Naive B cell (primary cell): Measurements from ENCODE around the gene CHRNA4. TPM values are rescaled to one million over a fixed set of nuclear protein-coding genes. Genes with fewer than 3 reads are reported as not detected.

Experiments used
- ATAC-seq, 2 donors: fragments of 150-1000 bp; cut with Tn5 transposase; 2 replicates each; pipeline ENCODE4 v1.10.0; 2021; ENCODE audit warnings: low read depth in 2 of 2, mild to moderate bottlenecking in 2 of 2, moderate library complexity in 2 of 2
- DNase-seq: peaks from one replicate; pipeline ENCODE4 v3.0.0; 2022
- H3K27ac Mint-ChIP-seq, 6 donors: one replicate each; pipeline ENCODE4 v1.8.0; 2020 to 2022; ENCODE audit warnings: mild to moderate bottlenecking in 6 of 6, mixed read lengths in 6 of 6, moderate library complexity in 5 of 6, inconsistent platforms in 2 of 6
- H3K27me3 Mint-ChIP-seq, 3 donors: one replicate each; pipeline ENCODE4 v1.8.0; 2021 to 2022; ENCODE audit warnings: mixed read lengths in 3 of 3, mild to moderate bottlenecking in 1 of 3
- H3K36me3 Mint-ChIP-seq, 2 donors: one replicate each; pipeline ENCODE4 v1.8.0; 2020 to 2022; ENCODE audit warnings: mixed read lengths in 2 of 2, inconsistent platforms in 1 of 2, mild to moderate bottlenecking in 1 of 2
- H3K4me1 Mint-ChIP-seq, 3 donors: one replicate each; pipeline ENCODE4 v1.8.0; 2020 to 2022; ENCODE audit warnings: mixed read lengths in 3 of 3, inconsistent platforms in 1 of 3, mild to moderate bottlenecking in 1 of 3, moderate library complexity in 1 of 3
- H3K4me3 Mint-ChIP-seq, 8 donors: one replicate each; pipeline ENCODE4 v1.8.0; 2020 to 2022; ENCODE audit warnings: mild to moderate bottlenecking in 8 of 8, mixed read lengths in 8 of 8, moderate library complexity in 8 of 8, inconsistent platforms in 2 of 8
- H3K9me3 Mint-ChIP-seq, 7 donors: one replicate each; pipeline ENCODE4 v1.8.0; 2020 to 2022; ENCODE audit warnings: mixed read lengths in 7 of 7, mild to moderate bottlenecking in 5 of 7, inconsistent platforms in 2 of 7, moderate library complexity in 1 of 7
- polyA plus RNA-seq, 6 donors: library from polyadenylated mRNA; unstranded; fragments of 300-500 nt; fragmentation: Illumina TruSeq; gene quantifications; one replicate each; pipeline ENCODE4 v1.2.3, GENCODE V29; 2021; ENCODE audit warnings: low read depth in 6 of 6

CHRNA4 gene
- polyA plus RNA-seq, 6 donors from 2014 or later, result not detected

DNA sequence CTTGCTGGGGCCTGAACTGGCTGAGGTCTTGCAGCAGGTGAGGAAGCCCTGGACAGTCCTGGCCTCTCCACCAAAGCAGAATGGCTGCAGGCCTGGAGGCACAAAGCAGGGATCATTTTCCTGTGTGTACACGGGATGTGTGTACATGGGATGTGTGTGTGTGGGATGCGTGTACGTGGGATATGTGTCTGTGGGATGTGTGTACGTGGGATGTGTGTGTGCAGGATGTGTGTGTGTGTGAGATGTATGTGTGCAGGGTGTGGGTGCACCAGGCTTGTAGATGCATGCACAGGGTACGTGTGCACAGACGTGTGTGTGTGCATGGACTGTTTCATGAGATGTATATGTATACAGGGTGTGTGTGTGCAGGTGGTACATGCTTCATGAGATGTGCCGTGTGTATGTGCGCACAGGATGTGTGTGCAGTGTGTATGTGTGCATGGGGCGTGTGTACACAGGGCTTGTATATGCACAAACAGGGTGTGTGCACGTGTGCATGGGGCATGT, 7.9 kb upstream of the CHRNA4 start:
- Mint-ChIP-seq H3K9me3 (no peaks in the 10 kb centered on the region), H3K27ac (peak overlapping the region in 1 of 6 donors; percentile 15), H3K27me3 (peaks cover 8 to 38% (median 30%) of the 10 kb centered on the region in 3 donors), H3K4me1 (no peaks in the 10 kb centered on the region), H3K4me3 (no peak overlapping the region), H3K36me3 (no peaks in the 10 kb centered on the region)
- ATAC-seq (no peak), DNase-seq (no peak)

GRCh38 chr20:63368151-63368550, 7.0 kb upstream of the CHRNA4 start:
- H3K9me3 Mint-ChIP-seq, result no peaks in the 10 kb centered on the region
- ATAC-seq, result no peak
- H3K4me3 Mint-ChIP-seq, result no peak overlapping the region
- no peaks in the 10 kb centered on the region for H3K4me1 Mint-ChIP-seq
- H3K27me3 Mint-ChIP-seq, result peaks cover 8 to 44% (median 32%) of the 10 kb centered on the region in 3 donors
- peaks cover 0 to under 1% of the 10 kb centered on the region in 2 donors for H3K36me3 Mint-ChIP-seq
- H3K27ac Mint-ChIP-seq, result no peak overlapping the region
- no peak for DNase-seq

DNA sequence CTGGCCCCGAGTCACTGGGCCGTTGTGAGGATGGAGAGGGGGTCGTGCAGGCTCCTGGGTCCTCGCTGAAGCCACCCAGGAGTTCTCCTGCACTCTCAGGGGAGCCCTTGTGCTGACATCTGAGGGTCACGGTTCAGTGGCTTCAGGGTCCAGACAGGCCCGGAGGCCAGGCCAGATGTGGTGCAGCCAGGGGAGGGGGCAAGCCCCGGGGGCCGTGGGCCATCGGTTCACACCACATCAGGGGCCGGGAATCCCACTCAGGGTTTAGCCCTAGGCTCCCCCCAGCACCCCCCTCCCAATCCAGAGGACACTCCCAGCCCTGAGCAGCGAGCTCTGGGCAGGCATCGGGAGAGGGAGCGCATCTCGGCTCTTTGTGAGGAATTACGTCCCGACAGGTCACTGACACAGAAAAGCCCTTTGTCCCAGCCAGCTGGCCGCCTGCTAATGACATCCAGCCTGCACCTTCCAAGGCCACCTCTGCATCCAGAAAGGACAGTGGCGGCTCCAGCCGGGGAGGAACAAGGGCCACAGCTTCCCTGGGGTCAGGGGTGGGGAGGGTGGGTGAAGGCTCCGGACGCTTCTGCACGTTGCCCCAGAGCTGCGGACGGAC, 6.4 kb upstream of the CHRNA4 start:
- H3K27me3 Mint-ChIP-seq, result peaks cover 8 to 44% (median 32%) of the 10 kb centered on the region in 3 donors
- H3K4me3 Mint-ChIP-seq, result no peak overlapping the region
- H3K36me3 Mint-ChIP-seq, result peaks cover 0 to 6% of the 10 kb centered on the region in 2 donors
- DNase-seq, result no peak
- H3K4me1 Mint-ChIP-seq, result peaks cover 0 to 4% (median 2%) of the 10 kb centered on the region in 3 donors
- no peak overlapping the region for H3K27ac Mint-ChIP-seq
- ATAC-seq, result no peak
- H3K9me3 Mint-ChIP-seq, result no peaks in the 10 kb centered on the region

DNA sequence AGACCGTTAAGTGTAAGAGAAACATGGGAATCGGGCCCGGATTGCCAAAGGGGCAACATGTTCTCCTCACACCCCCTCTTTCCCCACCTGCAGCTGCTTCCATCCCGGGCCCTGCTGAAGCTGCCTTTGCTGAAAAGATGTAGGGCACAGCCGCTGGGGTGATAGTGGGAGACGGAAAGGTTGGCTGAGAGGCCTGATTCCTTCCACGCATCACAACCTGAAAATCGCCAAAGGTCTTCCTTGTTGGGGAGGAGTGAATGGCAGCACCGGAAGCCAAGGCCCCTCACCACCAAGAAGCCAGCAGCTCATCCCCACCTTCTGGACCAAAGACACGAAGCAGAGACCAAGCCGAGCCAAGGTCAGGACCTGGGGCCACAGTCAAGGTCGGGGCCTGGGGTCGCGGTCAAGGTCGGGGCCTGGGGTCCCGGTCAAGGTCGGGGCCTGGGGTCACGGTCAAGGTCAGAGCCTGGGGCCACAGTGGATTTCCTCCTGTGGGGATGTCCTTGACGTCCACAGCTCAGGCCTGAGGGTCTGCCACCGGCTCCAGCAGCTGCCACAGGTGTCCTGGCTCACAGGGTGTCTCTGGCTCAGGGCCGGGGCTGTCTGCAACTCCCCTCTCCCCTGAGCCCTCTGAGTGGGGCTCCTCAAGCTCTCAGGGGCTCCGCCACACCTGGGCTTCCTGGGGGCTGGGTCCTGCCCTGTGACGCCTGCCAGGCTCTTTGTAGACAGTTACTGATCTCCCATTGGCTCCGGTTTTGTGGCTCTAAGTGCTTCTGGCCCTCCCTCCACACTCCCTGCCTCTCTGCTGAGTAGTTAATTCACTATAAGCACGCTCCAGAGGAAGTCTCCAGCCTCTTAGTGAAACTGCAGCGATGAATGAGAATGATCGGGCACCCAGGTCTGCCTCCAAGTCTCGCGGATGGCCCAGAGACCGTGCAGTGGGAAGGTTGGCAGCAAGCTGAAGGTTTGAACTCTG, 5.5 kb upstream of the CHRNA4 start:
- Mint-ChIP-seq H3K36me3 (peaks cover 0 to 8% of the 10 kb centered on the region in 2 donors), H3K4me1 (peaks cover 0 to 7% (median 7%) of the 10 kb centered on the region in 3 donors), H3K27me3 (peaks cover 8 to 48% (median 37%) of the 10 kb centered on the region in 3 donors), H3K9me3 (no peaks in the 10 kb centered on the region), H3K4me3 (peak overlapping the region in 1 of 8 donors; percentile 47), H3K27ac (no peak overlapping the region)
- ATAC-seq (no peak), DNase-seq (no peak)

- Mint-ChIP-seq H3K4me1 (peaks cover 0 to 7% (median 7%) of the 10 kb centered on the region in 3 donors), H3K4me3 (no peak overlapping the region), H3K27ac (no peak overlapping the region), H3K27me3 (peaks cover 4 to 41% (median 28%) of the 10 kb centered on the region in 3 donors), H3K9me3 (no peaks in the 10 kb centered on the region), H3K36me3 (peaks cover 0 to 8% of the 10 kb centered on the region in 2 donors)
- ATAC-seq, result no peak
- DNase-seq, result no peak
Measured at GRCh38 chr20:63365601-63366389, 4.6 kb upstream of the CHRNA4 start.

GRCh38 chr20:63364801-63365585, 3.8 kb upstream of the CHRNA4 start:
- H3K36me3 Mint-ChIP-seq, result peaks cover 0 to 8% of the 10 kb centered on the region in 2 donors
- H3K4me1 Mint-ChIP-seq, result peaks cover 0 to 7% (median 7%) of the 10 kb centered on the region in 3 donors
- DNase-seq (no peak), ATAC-seq (no peak)
- peak overlapping the region in 1 of 8 donors; percentile 42 for H3K4me3 Mint-ChIP-seq
- peaks cover 4 to 44% (median 29%) of the 10 kb centered on the region in 3 donors for H3K27me3 Mint-ChIP-seq
- no peaks in the 10 kb centered on the region for H3K9me3 Mint-ChIP-seq
- H3K27ac Mint-ChIP-seq, result no peak overlapping the region

GRCh38 chr20:63363981-63364561, 2.9 kb upstream of the CHRNA4 start:
- Mint-ChIP-seq H3K4me3 (no peak overlapping the region), H3K27ac (no peak overlapping the region), H3K27me3 (peaks cover 4 to 53% (median 39%) of the 10 kb centered on the region in 3 donors), H3K9me3 (no peaks in the 10 kb centered on the region), H3K36me3 (peaks cover 0 to 8% of the 10 kb centered on the region in 2 donors), H3K4me1 (peaks cover 0 to 9% (median 7%) of the 10 kb centered on the region in 3 donors)
- DNase-seq (no peak), ATAC-seq (no peak)

GRCh38 chr20:63363013-63363957, 2.1 kb upstream of the CHRNA4 start:
- no peak overlapping the region for H3K27ac Mint-ChIP-seq
- peaks cover 0 to 9% (median 7%) of the 10 kb centered on the region in 3 donors for H3K4me1 Mint-ChIP-seq
- DNase-seq (no peak), ATAC-seq (no peak)
- H3K4me3 Mint-ChIP-seq, result peak overlapping the region in 2 of 8 donors; percentile 11 to 12
- peaks cover 4 to 59% (median 42%) of the 10 kb centered on the region in 3 donors for H3K27me3 Mint-ChIP-seq
- no peaks in the 10 kb centered on the region for H3K9me3 Mint-ChIP-seq
- H3K36me3 Mint-ChIP-seq, result peaks cover 0 to 8% of the 10 kb centered on the region in 2 donors

GRCh38 chr20:63362436-63363009, 1.4 kb upstream of the CHRNA4 start:
- Mint-ChIP-seq H3K4me3 (peak overlapping the region in 2 of 8 donors; percentile 11 to 12), H3K4me1 (peaks cover 0 to 9% (median 7%) of the 10 kb centered on the region in 3 donors), H3K36me3 (peaks cover 0 to 8% of the 10 kb centered on the region in 2 donors), H3K27me3 (peaks cover 4 to 59% (median 42%) of the 10 kb centered on the region in 3 donors), H3K27ac (no peak overlapping the region), H3K9me3 (no peaks in the 10 kb centered on the region)
- ATAC-seq (no peak), DNase-seq (no peak)

- H3K4me1 Mint-ChIP-seq, result peaks cover 0 to 9% (median 7%) of the 10 kb centered on the region in 3 donors
- peaks cover 0 to 54% (median 42%) of the 10 kb centered on the region in 3 donors for H3K27me3 Mint-ChIP-seq
- peaks cover 0 to 8% of the 10 kb centered on the region in 2 donors for H3K36me3 Mint-ChIP-seq
- DNase-seq, result no peak
- no peaks in the 10 kb centered on the region for H3K9me3 Mint-ChIP-seq
- no peak for ATAC-seq
- H3K27ac Mint-ChIP-seq, result no peak overlapping the region
- no peak overlapping the region for H3K4me3 Mint-ChIP-seq
Measured at GRCh38 chr20:63361519-63362435, 628 bp upstream of the CHRNA4 start.
